Inferior parietal cortex (tissue), 1 donor: ENCODE measurements around the gene MBNL2.

Source experiments
- DNase-seq: peaks from one replicate; pipeline ENCODE4 v3.0.0-alpha.2; 2016; ENCODE audit errors: extremely low spot score

The MBNL2 gene

DNA sequence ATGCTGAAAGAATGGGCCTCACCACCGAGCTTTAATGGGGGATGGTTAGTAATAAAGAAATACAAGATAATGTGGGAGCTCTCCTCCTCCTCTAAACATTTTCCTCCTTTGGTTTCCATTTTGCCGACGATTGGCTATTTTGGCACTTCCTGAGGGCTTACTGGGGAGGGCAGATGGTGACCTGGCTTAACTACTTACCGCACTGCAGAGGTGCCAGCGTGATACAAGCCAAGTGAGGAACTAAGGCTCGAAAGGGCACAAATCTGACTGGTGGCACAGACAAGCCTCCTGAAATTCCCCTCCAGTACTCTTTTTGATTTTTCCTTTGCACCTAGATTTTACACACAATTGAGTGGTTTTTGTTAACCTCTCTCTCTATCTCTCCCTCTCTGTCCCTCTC is 158.6 kb downstream of the MBNL2 start:
- DNase-seq, result no peak

DNA sequence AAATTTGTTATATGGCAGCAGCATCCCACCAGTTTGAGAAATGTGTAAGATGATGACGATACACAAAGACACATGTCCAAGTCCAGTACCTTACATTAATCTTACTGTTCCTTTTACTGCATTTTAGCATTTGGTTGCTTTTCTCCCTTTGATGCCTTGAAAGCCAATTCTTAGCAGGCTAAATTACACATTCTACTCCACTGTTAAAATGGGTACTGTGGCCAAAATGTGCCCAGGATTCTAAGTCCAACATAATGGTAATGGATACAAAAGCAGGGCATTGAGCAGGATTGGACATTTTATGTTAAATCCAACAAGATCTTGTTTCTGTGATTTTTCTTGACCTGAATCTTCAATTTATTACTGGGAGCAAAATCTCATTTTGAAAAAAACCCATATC is 159.1 kb downstream of the MBNL2 start:
- DNase-seq, result no peak

DNA sequence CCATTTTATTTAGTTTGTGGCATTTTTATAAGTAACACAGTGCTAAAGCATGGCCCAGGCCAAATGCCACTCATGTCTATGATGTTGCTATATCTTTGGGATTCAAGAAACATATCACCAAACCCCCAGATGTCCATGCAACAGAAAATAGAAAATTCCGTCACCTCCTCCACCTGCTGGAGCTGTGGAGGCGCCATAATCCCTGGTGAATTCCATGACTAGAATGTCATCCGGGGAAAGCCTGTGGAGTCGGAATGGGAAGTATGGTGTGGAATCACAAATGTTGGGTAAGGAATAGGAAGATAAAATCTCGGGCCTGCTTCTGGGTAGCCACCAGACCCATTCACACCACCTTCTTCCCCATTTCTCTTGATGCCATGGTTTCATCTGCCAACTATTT is 160.1 kb downstream of the MBNL2 start:
- no peak for DNase-seq

DNA sequence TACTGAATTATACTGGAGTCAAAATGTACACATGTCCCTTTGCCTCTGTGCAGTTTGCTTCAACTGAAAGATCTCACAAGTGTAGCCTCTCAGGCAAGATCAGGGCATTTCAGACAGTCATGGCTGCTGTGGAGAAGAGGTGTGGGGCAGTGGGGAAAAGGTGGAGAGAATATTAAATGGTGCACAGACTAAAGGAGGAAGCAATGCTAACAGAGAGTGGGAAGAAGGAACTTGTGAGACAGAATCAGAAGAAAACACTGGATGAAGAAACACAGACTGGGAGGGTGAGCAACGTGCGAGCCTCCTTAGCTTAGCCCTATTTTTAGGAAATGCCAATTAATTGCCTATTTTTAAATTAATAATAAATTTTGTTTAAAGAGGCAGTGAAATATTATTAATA is 162.2 kb downstream of the MBNL2 start:
- no peak for DNase-seq

DNA sequence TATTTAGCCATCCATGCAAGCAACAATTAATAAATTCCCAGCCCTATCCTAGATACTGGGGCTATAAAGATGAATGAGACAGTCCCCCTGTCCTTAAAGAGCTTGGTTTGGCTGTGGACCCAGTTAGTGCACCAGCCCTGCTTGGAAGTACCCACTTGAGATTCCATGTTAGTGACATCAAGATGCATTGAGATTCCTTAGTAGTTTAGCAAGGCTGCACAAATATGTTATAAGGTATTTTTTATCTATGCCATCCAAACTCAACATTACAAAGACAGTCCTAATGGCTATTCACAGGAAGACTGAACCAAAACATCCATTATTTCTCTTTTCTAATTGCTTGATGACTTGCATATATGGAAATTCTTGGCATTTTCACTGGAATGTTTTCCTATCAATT is 163.0 kb downstream of the MBNL2 start:
- no peak for DNase-seq

DNA sequence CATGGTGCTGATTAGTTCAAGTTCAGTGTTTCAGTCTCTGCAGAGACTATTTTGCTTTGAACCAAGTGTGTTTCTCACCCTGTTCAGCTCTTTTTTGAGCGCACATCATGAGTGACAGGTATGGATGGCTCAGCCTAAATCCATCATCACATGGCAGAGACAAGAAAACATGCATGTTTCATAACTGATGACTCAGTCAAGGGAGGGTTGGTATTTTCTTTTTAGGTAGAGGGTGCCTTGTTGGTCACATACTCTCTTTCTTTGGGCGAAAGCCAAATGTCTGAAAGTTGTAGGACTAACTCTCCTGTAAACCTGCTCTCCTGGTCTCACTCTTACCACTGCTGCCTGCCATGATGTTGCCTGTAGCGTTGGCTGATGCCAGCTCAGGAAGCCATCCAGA is 163.7 kb downstream of the MBNL2 start:
- no peak for DNase-seq

DNA sequence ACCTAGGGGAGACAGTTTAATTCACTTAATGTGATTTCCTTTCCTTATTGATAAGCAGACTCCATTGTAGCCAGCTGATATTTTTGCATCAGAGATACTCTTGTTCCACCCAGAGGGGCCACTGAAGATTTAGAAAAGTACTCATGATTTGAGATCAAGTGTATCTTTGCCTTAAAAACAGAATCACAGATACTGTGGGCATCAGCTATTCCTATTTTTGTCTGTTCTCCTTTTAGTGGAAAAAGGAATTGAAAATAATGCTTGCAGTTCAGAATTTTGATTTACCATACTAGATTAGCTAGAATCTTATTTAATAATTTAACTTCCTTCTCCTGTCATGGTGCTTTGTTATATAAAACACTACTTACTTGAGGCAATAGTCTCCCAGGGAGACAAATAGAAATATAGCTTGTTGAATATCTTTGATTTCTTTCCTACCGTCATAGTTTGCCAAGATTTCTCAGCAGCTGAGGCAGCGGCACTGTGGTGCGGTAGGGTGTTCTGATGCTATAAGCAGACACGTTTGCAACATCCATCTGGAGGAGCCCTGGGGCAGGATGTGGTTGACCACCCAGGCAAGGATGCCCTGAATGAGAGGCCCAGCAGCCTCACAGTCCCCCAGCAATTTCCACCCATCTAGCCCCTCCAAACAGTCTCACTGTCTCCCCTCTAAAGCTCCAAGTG is 164.8 kb downstream of the MBNL2 start:
- DNase-seq, result no peak

DNA sequence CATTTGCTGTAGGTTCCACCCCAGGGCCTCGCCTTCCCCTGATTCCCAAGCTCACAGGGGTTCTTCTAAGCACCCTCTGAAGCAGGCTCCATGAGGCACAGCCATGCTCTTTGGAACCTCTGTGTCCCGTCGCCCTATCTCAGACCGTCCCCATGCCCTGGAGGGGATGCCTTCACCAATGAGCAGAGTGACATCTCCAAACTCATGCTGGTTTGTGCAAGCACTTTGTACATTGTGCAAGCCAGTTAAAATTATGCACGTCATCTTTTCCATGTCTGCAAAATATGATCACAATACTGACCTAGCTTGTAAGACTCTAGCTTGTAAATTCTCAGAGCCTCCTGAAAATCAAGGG is 165.3 kb downstream of the MBNL2 start:
- no peak for DNase-seq

DNA sequence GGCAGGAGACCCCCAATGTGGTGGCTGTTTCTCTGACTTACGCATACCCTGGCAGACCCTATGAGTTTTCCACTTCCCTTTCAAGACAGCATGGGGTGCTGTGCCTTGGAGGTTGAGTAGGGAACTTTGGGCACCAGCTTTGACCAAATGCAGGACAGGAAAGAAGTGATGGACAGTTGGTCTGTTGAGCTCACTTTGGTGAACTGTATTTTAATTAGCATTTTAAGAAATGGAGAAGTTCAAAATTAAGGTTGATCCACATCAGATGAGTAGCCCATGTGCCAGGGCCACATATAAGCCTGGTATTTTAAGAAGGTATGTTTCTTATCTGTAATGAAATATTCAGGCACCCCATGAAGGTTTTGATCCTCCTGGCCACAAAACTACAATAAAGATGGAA is 165.8 kb downstream of the MBNL2 start:
- DNase-seq, result no peak

DNA sequence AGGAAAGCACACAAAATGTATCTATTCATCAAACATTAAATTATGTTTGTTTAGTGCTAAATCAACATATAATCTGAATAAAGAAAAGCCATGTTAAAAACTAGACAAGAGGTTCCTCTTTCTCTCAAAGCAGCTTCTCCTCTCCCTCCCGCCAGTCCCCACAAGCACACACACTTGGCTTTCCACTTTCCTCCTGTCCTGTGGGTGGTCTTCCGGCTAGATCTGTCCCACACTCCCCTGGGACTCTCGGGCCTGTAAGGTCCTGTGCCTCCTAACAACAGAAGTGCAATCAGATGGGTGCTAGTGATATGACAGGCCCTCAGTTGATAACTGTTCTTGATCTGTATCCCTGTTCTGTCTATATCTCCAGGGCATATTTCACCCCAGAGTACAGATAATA is 166.2 kb downstream of the MBNL2 start:
- DNase-seq, result no peak

DNA sequence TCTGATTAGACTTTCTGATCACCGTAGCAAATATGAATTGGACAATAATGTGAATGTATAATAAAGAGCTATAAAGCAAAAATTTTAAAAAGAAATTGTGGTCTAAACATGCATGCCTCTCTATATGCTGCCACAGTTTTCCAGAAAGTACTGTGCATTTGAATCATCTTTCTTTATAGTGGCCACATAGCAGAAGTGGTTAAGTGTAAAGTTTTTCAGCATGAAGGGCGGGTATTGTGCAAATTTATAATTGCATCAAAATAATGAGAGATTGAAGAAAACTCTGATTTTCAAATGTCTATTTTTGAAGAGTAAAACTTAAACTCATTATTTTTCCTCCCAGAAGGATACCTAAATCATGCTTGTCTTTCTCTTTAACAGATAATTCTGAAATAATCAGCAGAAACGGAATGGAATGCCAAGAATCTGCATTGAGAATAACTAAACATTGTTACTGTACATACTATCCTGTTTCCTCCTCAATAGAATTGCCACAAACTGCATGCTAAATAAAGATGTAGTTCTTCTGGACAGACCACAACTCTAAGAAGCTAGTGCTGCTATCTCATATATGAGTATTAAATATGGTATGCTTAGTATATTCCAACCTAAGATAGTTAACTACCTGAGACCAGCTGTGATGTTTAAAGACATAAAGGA is 168.9 kb downstream of the MBNL2 start:
- DNase-seq, result no peak

DNA sequence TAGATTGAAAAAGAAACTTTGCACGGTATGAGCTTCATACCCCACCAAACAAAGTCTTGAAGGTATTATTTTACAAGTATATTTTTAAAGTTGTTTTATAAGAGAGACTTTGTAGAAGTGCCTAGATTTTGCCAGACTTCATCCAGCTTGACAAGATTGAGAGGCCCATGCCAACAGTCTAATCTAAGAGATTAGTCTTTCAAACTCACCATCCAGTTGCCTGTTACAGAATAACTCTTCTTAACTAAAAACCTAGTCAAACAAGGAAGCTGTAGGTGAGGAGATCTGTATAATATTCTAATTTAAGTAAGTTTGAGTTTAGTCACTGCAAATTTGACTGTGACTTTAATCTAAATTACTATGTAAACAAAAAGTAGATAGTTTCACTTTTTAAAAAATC is 169.9 kb downstream of the MBNL2 start:
- no peak for DNase-seq

DNA sequence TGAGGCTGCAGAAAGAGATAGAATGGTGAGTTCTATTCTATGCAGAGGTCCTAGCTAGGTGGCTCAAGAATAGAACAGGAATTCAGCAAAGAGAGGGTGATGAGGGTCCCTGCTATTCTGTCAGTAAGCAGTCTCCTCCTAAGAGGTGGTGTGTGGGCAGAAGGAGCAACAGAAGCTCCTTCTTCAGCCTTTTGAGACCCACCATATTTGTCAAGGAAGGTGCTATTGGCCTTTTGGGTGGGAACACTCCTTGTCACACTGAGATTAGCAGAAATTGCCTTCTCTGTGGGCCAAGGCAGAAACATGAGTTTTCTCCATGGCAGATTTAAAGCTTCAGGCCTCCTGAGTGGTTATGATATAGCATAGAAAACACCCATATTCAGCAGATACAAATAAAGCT is 172.4 kb downstream of the MBNL2 start:
- DNase-seq, result no peak

DNA sequence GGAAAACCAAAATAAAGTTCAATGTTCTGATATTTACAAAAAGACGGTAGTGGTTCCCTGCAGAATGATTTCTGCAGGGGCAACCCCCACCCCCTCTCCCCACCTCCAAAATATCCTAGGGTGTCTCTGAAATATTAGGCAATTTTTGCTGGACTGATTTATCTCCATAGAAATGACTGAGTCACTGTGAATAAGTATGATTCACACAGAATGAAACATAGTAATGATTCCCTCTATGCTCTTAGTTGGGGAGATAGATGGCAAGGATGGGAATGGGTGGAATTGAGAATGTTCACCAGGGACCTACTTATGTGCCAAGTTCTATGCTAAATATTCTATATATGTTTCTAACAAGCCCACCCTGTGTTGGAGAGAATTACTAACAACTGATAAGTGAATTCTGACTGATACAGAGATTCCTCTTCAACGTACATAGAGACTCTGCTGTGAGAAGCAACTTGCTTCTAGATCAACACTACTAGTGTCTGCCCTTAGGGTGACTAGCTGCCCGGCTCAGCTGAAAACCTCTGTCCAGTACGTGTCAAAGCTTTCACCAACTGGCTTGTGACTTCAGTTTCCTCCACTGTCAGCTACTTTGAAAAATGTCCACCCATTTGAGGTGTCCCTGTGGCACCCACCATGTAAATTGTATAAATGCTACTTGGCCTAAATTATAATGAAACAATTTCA is 173.5 kb downstream of the MBNL2 start:
- no peak for DNase-seq

DNA sequence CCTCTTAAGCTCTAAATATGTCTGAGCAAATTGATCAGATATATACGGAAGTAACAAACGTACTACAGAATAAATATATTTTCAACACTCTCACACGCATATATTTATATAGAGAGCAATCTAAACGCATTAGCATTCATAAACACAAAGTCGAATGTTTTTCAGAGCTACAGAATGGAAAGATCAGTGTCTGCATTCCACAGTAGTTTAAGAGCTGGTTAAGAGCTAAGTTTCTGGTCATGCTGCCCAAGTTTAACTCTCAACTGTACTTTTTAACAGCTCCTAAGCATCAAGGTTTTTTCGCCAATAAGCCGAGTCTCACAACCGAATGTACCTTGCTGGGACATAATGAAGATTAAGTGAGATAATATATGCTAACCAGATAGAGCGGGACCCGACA is 175.1 kb downstream of the MBNL2 start:
- no peak for DNase-seq

DNA sequence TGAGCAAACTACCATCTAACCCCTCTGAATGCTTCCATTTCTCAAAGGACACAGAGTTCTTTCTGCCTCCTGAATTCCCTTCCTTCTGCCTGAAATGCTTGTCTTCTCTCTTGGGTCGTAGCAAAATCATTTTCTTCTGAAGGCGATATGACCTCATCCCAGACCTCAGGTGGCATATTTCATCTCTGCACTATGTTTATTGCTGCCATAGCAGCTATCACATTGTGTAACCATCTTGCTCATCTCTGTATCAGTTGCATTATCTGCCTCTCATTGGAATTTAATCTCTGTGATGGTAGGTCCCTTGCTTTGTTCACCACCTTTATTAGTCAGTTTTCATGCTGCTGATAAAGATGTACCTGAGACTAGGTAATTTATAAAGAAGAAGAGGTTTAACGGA is 179.3 kb downstream of the MBNL2 start:
- DNase-seq, result no peak

DNA sequence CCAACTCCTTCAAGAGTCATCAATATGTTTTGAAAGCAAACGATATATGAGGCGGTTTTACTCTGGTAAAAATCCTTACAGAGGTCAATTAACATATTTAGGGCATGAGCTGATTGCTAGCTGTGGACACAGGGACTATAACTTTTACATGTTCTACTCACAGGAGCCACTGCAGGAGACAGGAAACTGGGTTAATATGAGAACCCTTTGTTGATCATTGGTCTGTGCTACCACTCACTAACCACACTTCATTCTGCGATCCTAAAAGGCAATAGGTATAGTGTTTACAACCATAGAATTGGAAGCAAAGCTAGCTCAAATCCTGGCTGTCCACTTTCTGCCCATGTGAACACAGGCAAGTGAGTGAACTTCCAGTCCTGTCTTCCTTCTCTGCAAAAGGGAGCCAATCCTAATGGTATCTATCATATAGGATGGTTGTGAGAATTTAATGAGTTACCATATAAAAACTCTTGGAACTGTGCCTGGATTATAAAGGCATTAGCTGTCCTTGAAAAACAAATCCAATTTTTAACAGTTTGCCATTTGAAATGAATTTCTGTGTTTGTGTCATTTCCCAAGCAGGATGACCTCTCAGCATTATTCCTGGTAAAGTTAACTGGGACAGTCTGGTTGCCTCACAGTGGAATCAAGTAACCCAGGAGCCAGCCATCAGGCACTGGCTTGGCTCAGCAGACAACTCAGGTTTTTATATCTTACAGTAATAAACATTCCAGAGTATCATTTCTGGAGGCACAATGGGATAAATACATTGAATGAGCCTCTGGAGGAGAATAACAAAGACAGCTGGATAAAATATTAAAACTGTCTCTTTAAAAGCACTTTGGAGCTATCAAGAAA is 182.0 kb downstream of the MBNL2 start:
- DNase-seq, result no peak

DNA sequence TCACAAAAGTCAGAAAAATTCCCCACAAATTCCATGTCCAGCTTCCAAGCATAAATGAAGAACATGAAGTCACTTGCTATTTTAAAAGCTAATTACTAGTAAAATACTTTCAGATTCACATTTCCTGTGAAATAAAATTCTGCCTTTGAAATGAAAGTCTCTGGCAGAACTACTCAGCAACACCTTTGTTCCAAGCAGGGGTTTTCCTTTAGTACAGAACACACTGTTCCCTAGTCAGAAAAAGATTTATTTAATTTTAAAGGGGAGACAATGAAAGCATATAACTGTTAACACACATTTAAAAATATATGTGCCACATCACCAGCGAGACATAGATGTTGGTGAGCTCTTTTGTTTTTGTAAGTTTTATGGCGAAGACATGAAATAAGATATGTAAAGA is 185.4 kb downstream of the MBNL2 start:
- peak; percentile 60 for DNase-seq

DNA sequence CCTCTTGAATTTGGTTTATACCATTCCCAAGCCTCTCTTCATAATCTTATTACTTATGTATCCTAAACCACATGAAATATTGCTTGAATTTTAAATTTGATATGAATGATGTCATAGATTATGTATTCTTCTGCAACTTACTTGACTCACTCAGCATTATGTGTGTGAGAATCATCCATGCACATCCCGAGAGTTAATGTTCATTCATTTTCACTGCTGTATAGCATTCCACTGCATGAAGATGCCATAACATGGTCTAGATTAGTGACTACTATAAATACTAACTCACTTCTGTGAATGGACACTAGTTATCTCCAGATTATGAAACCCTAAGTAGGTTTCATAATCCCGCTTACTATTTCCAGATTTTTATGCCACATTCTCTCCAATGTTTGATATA is 186.8 kb downstream of the MBNL2 start:
- no peak for DNase-seq

DNA sequence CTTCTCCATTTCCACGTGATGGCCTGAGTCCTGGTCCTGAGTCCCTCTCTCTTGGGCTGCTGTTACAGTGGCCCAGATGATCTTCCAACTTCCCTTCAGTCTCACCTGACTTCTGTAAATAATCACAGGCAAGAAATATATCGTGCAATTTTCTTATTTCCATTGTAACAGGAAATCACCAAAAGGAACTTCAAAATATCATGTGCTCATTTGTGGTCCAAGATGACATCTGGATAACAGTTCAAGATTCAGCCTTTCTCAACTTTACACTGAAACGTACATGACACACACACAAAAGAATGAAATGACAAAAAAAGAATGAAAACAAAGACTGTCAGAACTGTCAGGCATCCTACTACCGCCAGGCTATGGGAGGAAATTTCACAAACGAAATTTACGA is 189.9 kb downstream of the MBNL2 start:
- no peak for DNase-seq

DNA sequence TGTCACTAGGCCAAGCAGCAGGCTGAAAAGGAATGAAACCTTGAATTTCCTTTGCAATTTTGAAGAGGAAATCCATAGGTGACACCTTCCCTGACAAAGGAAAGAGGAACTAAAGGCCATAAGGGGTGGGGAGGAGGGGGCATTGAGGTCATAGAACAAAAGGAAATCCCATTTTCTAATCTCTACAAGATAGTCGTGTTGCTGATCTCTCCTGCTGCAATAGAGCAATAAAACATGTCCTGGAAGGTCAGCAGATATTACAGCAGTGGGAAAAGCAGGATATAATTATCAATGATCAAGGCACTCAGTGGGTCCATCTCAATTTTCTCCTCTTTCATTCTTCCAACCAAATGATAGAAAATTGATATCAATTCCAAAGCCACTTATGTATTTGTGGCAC is 191.6 kb downstream of the MBNL2 start:
- no peak for DNase-seq

DNA sequence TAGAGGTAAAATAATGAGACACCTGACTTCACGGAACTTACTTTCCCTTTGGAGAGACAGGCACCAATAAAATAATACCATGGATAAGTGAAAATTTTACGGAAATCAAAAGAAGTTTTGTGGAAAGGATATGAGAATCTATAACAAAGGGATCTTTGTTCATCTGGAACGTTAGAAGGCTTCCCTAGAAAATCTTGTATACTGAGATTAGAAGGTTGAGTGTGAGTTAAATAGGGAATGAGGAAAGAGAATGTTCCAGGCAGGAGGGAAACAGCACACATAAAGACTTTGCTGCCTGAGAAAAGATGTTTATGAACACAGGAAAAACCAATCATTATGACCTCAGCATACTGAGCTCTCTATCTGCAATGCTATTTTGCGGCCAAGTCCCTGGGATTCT is 192.3 kb downstream of the MBNL2 start:
- no peak for DNase-seq

DNA sequence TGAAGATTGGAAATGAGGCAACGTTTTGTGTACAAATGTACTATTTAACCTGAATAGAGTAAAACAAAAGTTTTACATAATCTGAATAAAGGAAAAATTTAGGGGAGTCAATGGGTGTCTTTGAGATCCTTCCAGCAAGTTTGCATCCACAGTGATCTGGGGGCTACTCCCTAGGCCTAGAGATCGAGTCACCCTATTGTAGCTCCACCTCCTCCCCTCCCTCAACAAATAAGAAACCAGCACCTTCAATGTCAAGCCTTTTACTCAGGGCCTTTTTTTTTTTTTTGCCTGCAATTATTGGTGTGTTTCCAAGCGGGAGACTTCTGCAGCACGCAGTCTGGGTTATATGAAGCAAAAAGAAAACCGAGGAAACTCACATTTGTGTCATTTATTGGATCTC is 195.6 kb downstream of the MBNL2 start:
- DNase-seq, result no peak
